ENCODE data around the gene DARS2.

GRCh38 chr1:173876732-173877131 is 52.3 kb downstream of the DARS2 start:
- TF ChIP-seq CTCF (IDR thresholded peaks at IDR 0.05) (no peak), EZH2phosphoT487 (IDR thresholded peaks at IDR 0.05) (no peak)

All from neural progenitor cell (in vitro differentiated cells).